ENCODE measurements around the gene HAUS1.

HAUS1 gene

GRCh38 chr18:46096651-46097300 is 7.4 kb upstream of the HAUS1 start:
- peak; percentile 29 for DNase-seq (ENCODE audit: low read depth)
- no peak for TF ChIP-seq MAX (IDR thresholded peaks at IDR 0.05; ENCODE audit: low read depth, low read length)
- TF ChIP-seq POLR2A (IDR thresholded peaks at IDR 0.05; ENCODE audit: extremely low read depth, insufficient read length), result no peak
- TF ChIP-seq MYC (IDR thresholded peaks at IDR 0.05; ENCODE audit: low read depth, low read length), result no peak
- TF ChIP-seq CTCF (IDR thresholded peaks at IDR 0.05; ENCODE audit: low read depth, low read length), result no peak
- peak overlapping the region; percentile 89 for H3K4me3 ChIP-seq (ENCODE audit: low read depth, low read length)

- no peak for TF ChIP-seq CTCF (IDR thresholded peaks at IDR 0.05; ENCODE audit: low read depth, low read length)
- no peak for TF ChIP-seq MAX (IDR thresholded peaks at IDR 0.05; ENCODE audit: low read depth, low read length)
- no peak for TF ChIP-seq POLR2A (IDR thresholded peaks at IDR 0.05; ENCODE audit: extremely low read depth, insufficient read length)
- no peak for TF ChIP-seq MYC (IDR thresholded peaks at IDR 0.05; ENCODE audit: low read depth, low read length)
- peak overlapping the region; percentile 89 for H3K4me3 ChIP-seq (ENCODE audit: low read depth, low read length)
- DNase-seq (ENCODE audit: low read depth), result no peak
These were observed 6.8 kb upstream of the HAUS1 start for GRCh38 chr18:46097431-46097800.

GRCh38 chr18:46097801-46098615 is 6.2 kb upstream of the HAUS1 start, which contains the start of gene ATP5F1A:
TSS of gene ATP5F1A (minus strand) at chr18:46098296. CDS start at chr18:46098231, 65 bp downstream.
- peak; percentile 87 for DNase-seq (ENCODE audit: low read depth)
- peak; percentile 62 for TF ChIP-seq POLR2A (IDR thresholded peaks at IDR 0.05; ENCODE audit: extremely low read depth, insufficient read length)
- TF ChIP-seq MAX (IDR thresholded peaks at IDR 0.05; ENCODE audit: low read depth, low read length), result peak; percentile 95
- no peak for TF ChIP-seq CTCF (IDR thresholded peaks at IDR 0.05; ENCODE audit: low read depth, low read length)
- peak; percentile 87 for TF ChIP-seq MYC (IDR thresholded peaks at IDR 0.05; ENCODE audit: low read depth, low read length)
- H3K4me3 ChIP-seq (ENCODE audit: low read depth, low read length), result peak within 1 kb of the TSS; percentile 89

GRCh38 chr18:46098616-46098933 is 5.6 kb upstream of the HAUS1 start:
- TF ChIP-seq POLR2A (IDR thresholded peaks at IDR 0.05; ENCODE audit: extremely low read depth, insufficient read length) (no peak), CTCF (IDR thresholded peaks at IDR 0.05; ENCODE audit: low read depth, low read length) (no peak), MAX (IDR thresholded peaks at IDR 0.05; ENCODE audit: low read depth, low read length) (no peak), MYC (IDR thresholded peaks at IDR 0.05; ENCODE audit: low read depth, low read length) (no peak)
- H3K4me3 ChIP-seq (ENCODE audit: low read depth, low read length), result peak overlapping the region; percentile 89
- no peak for DNase-seq (ENCODE audit: low read depth)

GRCh38 chr18:46099463-46099862 is 4.7 kb upstream of the HAUS1 start:
- H3K4me3 ChIP-seq (ENCODE audit: low read depth, low read length), result no peak overlapping the region
- TF ChIP-seq CTCF (IDR thresholded peaks at IDR 0.05; ENCODE audit: low read depth, low read length), result no peak
- no peak for TF ChIP-seq POLR2A (IDR thresholded peaks at IDR 0.05; ENCODE audit: extremely low read depth, insufficient read length)
- TF ChIP-seq MYC (IDR thresholded peaks at IDR 0.05; ENCODE audit: low read depth, low read length), result no peak
- TF ChIP-seq MAX (IDR thresholded peaks at IDR 0.05; ENCODE audit: low read depth, low read length), result no peak
- DNase-seq (ENCODE audit: low read depth), result no peak
